Calu3 (cell line): ENCODE results near the gene CHL1. TPM values are rescaled to one million over a fixed set of nuclear protein-coding genes. Genes with fewer than 3 reads are reported as not detected.

ENCODE experiments used
- BruUV-seq: library from RNA; stranded (reverse); fragments of 400-500 nt; replicated peaks from 2 replicates; lab custom pipeline; 2021; lab: Mats Ljungman, UMichigan
- CTCF ChIA-PET: fragments of 300-600 bp; sonication (Branson Sonifier 250); formaldehyde crosslinking; loops from one replicate; lab custom pipeline; 2022; ENCODE audit warnings: antibody characterized with exemption; lab: Charles Lee
- DNase-seq: peaks from one replicate; pipeline ENCODE4 v3.0.0; 2022
- H3K27ac Mint-ChIP-seq: one replicate; pipeline ENCODE4 v1.8.0; 2022; ENCODE audit warnings: mixed read lengths; ENCODE audit not compliant: unreplicated experiment
- H3K27me3 Mint-ChIP-seq: one replicate; pipeline ENCODE4 v1.8.0; 2022; ENCODE audit warnings: mixed read lengths; ENCODE audit not compliant: unreplicated experiment
- H3K36me3 Mint-ChIP-seq: one replicate; pipeline ENCODE4 v1.8.0; 2022; ENCODE audit warnings: mild to moderate bottlenecking, moderate library complexity, mixed read lengths; ENCODE audit not compliant: insufficient read depth, unreplicated experiment
- H3K4me1 Mint-ChIP-seq: one replicate; pipeline ENCODE4 v1.8.0; 2022; ENCODE audit warnings: mild to moderate bottlenecking, low read depth, mixed read lengths; ENCODE audit not compliant: unreplicated experiment
- H3K4me3 Mint-ChIP-seq: one replicate; pipeline ENCODE4 v1.8.0; 2022; ENCODE audit warnings: mild to moderate bottlenecking, low read depth, moderate library complexity, mixed read lengths; ENCODE audit not compliant: unreplicated experiment
- H3K9me3 Mint-ChIP-seq: one replicate; pipeline ENCODE4 v1.8.0; 2022; ENCODE audit warnings: low read depth, mixed read lengths; ENCODE audit not compliant: unreplicated experiment
- intact Hi-C: fragments of 100-400 bp; cut with micrococcal nuclease; formaldehyde crosslinking; loops from one replicate; pipeline ENCODE4 v1.10.0; 2022; ENCODE audit not compliant: unreplicated experiment
- total RNA-seq: library from RNA; stranded (reverse); gene quantifications from 2 replicates; pipeline ENCODE4 v1.2.3, GENCODE V29; 2022
- TF ChIP-seq, protein P1 (sequence below): fragments of 200-600 bp; IDR thresholded peaks from one replicate; pipeline ENCODE4 v1.8.0; 2022; ENCODE audit warnings: antibody characterized with exemption; ENCODE audit not compliant: unreplicated experiment

Gene CHL1
- total RNA-seq, 1 experiment from 2014 or later, result 0.73 TPM

DNA sequence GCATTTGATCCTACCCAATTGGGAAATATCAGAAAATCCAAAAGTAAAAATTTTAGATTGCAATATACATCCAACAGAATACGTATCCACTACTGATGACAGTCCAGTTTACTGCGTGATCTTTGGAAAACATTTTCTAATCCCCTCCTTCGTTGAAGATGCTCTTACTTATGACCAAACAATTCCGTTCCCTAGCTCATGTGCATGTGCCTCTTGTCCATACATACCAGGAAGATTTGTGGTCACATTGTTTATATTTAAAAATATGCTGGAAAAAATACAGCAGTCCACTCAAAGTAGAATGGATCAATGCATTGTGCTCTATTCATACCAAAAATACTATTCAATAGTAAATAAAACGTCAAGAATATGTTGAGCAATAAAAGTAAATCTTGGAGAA lies 135.3 kb downstream of the CHL1 start:
- BruUV-seq, result no TSS peak

DNA sequence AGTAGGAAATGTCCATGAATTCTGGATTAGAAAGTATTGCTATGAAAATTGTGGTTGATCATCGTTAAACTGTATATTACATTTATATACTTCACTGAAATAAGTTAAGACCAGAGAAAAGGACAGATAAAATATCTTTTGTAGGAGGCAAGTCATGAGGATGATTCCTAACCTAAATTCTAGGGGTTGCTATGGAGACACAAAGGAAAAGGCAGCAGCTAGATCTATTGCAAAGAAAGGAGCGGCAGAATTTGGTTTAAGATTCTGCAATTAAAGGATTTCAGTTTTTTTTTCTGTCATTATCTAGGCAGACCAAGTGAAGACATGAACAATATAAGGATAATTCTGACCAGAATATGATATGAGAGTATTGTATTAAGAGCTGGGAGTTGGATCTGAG lies 136.1 kb downstream of the CHL1 start:
- CTCF ChIA-PET, result no interaction called here
- H3K27me3 Mint-ChIP-seq, result no peaks in the 10 kb centered on the region
- no TSS peak for BruUV-seq
- DNase-seq, result no peak
- H3K4me3 Mint-ChIP-seq, result no peak overlapping the region
- TF ChIP-seq, protein P1, sequence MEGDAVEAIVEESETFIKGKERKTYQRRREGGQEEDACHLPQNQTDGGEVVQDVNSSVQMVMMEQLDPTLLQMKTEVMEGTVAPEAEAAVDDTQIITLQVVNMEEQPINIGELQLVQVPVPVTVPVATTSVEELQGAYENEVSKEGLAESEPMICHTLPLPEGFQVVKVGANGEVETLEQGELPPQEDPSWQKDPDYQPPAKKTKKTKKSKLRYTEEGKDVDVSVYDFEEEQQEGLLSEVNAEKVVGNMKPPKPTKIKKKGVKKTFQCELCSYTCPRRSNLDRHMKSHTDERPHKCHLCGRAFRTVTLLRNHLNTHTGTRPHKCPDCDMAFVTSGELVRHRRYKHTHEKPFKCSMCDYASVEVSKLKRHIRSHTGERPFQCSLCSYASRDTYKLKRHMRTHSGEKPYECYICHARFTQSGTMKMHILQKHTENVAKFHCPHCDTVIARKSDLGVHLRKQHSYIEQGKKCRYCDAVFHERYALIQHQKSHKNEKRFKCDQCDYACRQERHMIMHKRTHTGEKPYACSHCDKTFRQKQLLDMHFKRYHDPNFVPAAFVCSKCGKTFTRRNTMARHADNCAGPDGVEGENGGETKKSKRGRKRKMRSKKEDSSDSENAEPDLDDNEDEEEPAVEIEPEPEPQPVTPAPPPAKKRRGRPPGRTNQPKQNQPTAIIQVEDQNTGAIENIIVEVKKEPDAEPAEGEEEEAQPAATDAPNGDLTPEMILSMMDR, result no peak
- H3K9me3 Mint-ChIP-seq, result no peaks in the 10 kb centered on the region
- intact Hi-C loops, result no loop called here
- no peaks in the 10 kb centered on the region for H3K4me1 Mint-ChIP-seq
- no peaks in the 10 kb centered on the region for H3K36me3 Mint-ChIP-seq
- no peak overlapping the region for H3K27ac Mint-ChIP-seq

More for the DNA sequence above, 135.3 kb downstream of the CHL1 start:
- CTCF ChIA-PET, result no interaction called here
- DNase-seq, result no peak
- no peaks in the 10 kb centered on the region for H3K4me1 Mint-ChIP-seq
- no peaks in the 10 kb centered on the region for H3K27me3 Mint-ChIP-seq
- no peak overlapping the region for H3K4me3 Mint-ChIP-seq
- intact Hi-C loops, result no loop called here
- no peak overlapping the region for H3K27ac Mint-ChIP-seq
- H3K36me3 Mint-ChIP-seq, result no peaks in the 10 kb centered on the region
- H3K9me3 Mint-ChIP-seq, result no peaks in the 10 kb centered on the region
- TF ChIP-seq, protein P1, result no peak

DNA sequence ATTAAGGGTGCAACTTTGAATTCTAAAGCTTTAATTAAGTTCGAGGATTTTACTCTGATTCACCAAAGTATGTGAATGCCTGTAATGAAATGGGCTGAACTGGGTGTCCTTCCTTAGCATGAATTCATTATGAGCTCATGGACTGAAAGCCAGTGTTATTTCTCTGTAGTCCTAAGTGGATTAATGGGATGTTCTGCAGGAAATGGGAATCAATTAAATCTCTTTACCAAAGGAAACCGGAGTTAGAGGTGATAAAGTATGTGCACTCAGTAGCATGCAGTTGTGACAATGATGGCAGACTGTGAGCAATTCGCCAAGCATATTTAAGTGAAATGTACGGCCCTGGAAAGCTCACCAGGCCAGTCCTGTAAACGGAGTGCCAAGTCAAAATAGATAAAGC lies 138.7 kb downstream of the CHL1 start:
- DNase-seq, result no peak
- CTCF ChIA-PET, result no interaction called here
- TF ChIP-seq, protein P1, result no peak
- H3K27ac Mint-ChIP-seq, result no peak overlapping the region
- H3K36me3 Mint-ChIP-seq, result no peaks in the 10 kb centered on the region
- H3K4me1 Mint-ChIP-seq, result no peaks in the 10 kb centered on the region
- no TSS peak for BruUV-seq
- H3K4me3 Mint-ChIP-seq, result no peak overlapping the region
- intact Hi-C loops, result no loop called here
- no peaks in the 10 kb centered on the region for H3K9me3 Mint-ChIP-seq
- H3K27me3 Mint-ChIP-seq, result no peaks in the 10 kb centered on the region

DNA sequence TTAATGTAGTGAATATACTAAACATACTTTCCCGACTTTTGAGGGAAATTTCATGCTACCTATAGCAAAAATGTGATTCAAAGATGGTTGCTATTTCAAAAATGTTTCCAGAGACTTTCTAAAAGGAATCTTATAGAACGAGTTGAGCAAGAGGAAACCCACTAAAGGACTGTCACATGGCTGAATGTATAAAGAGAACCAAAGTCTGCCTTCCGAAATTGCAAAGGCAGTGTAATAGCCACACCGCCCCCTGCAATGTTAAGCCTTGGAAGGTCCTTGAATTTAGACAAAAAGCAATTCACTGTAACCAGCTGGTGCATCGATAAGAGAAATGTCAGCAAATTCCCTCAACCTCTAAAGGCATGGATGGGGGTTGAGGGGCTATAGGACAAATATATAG lies 142.8 kb downstream of the CHL1 start:
- Mint-ChIP-seq H3K36me3 (no peaks in the 10 kb centered on the region), H3K4me1 (no peaks in the 10 kb centered on the region), H3K4me3 (no peak overlapping the region), H3K27ac (no peak overlapping the region), H3K9me3 (no peaks in the 10 kb centered on the region), H3K27me3 (no peaks in the 10 kb centered on the region)
- TF ChIP-seq, protein P1, result no peak
- no peak for DNase-seq
- CTCF ChIA-PET, result no interaction called here
- intact Hi-C loops, result no loop called here
- BruUV-seq, result no TSS peak

DNA sequence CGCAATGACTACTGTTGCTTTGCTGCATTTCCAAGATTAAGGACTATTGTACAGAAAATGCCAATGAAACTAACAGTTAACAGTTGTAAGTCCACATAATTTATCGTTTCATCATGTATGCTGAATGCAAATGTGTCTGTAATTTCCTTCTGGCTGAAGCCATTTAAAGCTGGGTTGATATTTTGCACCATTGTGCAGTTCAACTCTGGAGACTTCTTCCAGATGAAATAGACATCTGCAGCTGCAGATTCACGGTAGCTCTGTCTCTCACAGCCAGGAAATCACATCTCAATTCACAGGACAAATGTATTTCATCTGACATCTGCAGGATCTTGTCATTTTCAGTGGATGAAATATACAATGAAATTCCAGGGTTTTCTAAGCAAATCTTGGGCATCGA lies 145.4 kb downstream of the CHL1 start:
- no peak overlapping the region for H3K4me3 Mint-ChIP-seq
- H3K9me3 Mint-ChIP-seq, result no peaks in the 10 kb centered on the region
- no peak overlapping the region for H3K27ac Mint-ChIP-seq
- no peak for DNase-seq
- no TSS peak for BruUV-seq
- H3K36me3 Mint-ChIP-seq, result no peaks in the 10 kb centered on the region
- TF ChIP-seq, protein P1, result no peak
- CTCF ChIA-PET, result no interaction called here
- peaks cover 10% of the 10 kb centered on the region for H3K4me1 Mint-ChIP-seq
- H3K27me3 Mint-ChIP-seq, result no peaks in the 10 kb centered on the region
- intact Hi-C loops, result no loop called here
